ENCODE data around the gene RNF113A.

GRCh38 chrX:119852382-119853353 lies 18.9 kb downstream of the RNF113A start, which contains the start of gene UPF3B:
- TF ChIP-seq CTCF (conservative IDR thresholded peaks at IDR 0.05; ENCODE audit: low read length): no peak
- TF ChIP-seq EZH2phosphoT487 (IDR thresholded peaks at IDR 0.05; ENCODE audit: borderline replicate concordance, low read depth, low read length): no peak
